Thoracic aorta (tissue), 2 donors: ENCODE measurements around the gene WNT1. TPM values are rescaled to one million over a fixed set of nuclear protein-coding genes. Genes with fewer than 3 reads are reported as not detected.

Experiments
- ATAC-seq: fragments of 150-250 bp; one replicate; pipeline ENCODE4 v1.8.0; 2017; ENCODE audit warnings: low read depth; ENCODE audit not compliant: insufficient number of reproducible peaks, low FRiP score
- DNase-seq: peaks from one replicate; pipeline ENCODE4 v3.0.0-alpha.2; 2020; ENCODE audit warnings: low spot score
- H3K27ac ChIP-seq, 2 donors: fragments of 200-600 bp; sonication (generic); 1 replicate in 1 of 2; 2 replicates in 1 of 2; pipeline ENCODE4 v1.5.1; 2016; ENCODE audit warnings: mild to moderate bottlenecking in 2 of 2, moderate library complexity in 2 of 2
- H3K27me3 ChIP-seq: fragments of 200-600 bp; sonication (generic); replicated peaks from 2 replicates; pipeline ENCODE4 v1.6.0; 2016; ENCODE audit warnings: mild to moderate bottlenecking; ENCODE audit not compliant: insufficient read depth
- H3K36me3 ChIP-seq: fragments of 200-600 bp; sonication (generic); one replicate; pipeline ENCODE4 v1.5.1; 2016
- H3K4me1 ChIP-seq, 2 donors: fragments of 200-600 bp; sonication (generic); 1 replicate in 1 of 2; 2 replicates in 1 of 2; pipeline versions ENCODE4 v1.5.1 to v1.6.0; 2016; ENCODE audit warnings: low read depth in 2 of 2, mild to moderate bottlenecking in 1 of 2; ENCODE audit not compliant: control insufficient read depth in 1 of 2
- H3K4me3 ChIP-seq: fragments of 200-600 bp; sonication (generic); 2 replicates; pipeline ENCODE4 v1.5.1; 2016; ENCODE audit warnings: mild to moderate bottlenecking
- H3K9me3 ChIP-seq: fragments of 200-600 bp; sonication (generic); 2 replicates; pipeline ENCODE4 v1.5.1; 2016
- CTCF ChIP-seq: fragments of 200-600 bp; sonication (generic); IDR thresholded peaks from one replicate; pipeline ENCODE4 v1.5.1; 2019; ENCODE audit warnings: antibody characterized with exemption
- total RNA-seq, 2 donors: library from RNA; depleted of rRNA; stranded (reverse); fragments of >200 nt; gene quantifications; one replicate each; pipeline versions ENCODE4 v1.1.0 to v1.2.3, GENCODE V29; 2016

Gene WNT1
- total RNA-seq, 2 donors from 2014 or later: 1.2 TPM; not detected in 1

GRCh38 chr12:49030714-49031572 lies 52.8 kb downstream of the WNT1 start:
- no peak for TF ChIP-seq CTCF

GRCh38 chr12:49031573-49032161 lies 53.5 kb downstream of the WNT1 start:
- H3K36me3 ChIP-seq: peaks cover 69% of the 10 kb centered on the region
- no peak for DNase-seq
- H3K9me3 ChIP-seq: no peaks in the 10 kb centered on the region
- H3K27ac ChIP-seq: no peak overlapping the region
- H3K4me1 ChIP-seq: no peaks in the 10 kb centered on the region
- no peak for TF ChIP-seq CTCF
- H3K4me3 ChIP-seq: no peak overlapping the region
- H3K27me3 ChIP-seq: no peaks in the 10 kb centered on the region
- no peak for ATAC-seq

More at GRCh38 chr12:49030714-49031572, 52.8 kb downstream of the WNT1 start:
- H3K36me3 ChIP-seq: peaks cover 75% of the 10 kb centered on the region
- no peak overlapping the region for H3K4me3 ChIP-seq
- DNase-seq: no peak
- no peaks in the 10 kb centered on the region for H3K4me1 ChIP-seq
- no peaks in the 10 kb centered on the region for H3K9me3 ChIP-seq
- no peaks in the 10 kb centered on the region for H3K27me3 ChIP-seq
- H3K27ac ChIP-seq: no peak overlapping the region
- no peak for ATAC-seq

Other genes starting within 250 kb of the WNT1 start
- 100 to 1,000 TPM; 102 to 109 TPM for gene ADCY6, start 189.2 kb upstream of the WNT1 start, total RNA-seq
- 10 to 100 TPM; 17.8 to 30.5 TPM for gene CACNB3, start 159.8 kb upstream of the WNT1 start, total RNA-seq
- 10 to 100 TPM; 53.7 to 92.6 TPM for gene DDX23, start 126.2 kb upstream of the WNT1 start, total RNA-seq
- gene RND1, start 112.5 kb upstream of the WNT1 start, total RNA-seq: 1 to 10 TPM; 1.8 to 2.6 TPM
- gene FKBP11, start 52.8 kb upstream of the WNT1 start, total RNA-seq: 10 to 100 TPM; 19.0 to 22.2 TPM
- 10 to 100 TPM; 63.4 to 65.8 TPM for gene ARF3, start 20.8 kb upstream of the WNT1 start, total RNA-seq
- gene WNT10B, start 6.6 kb upstream of the WNT1 start, total RNA-seq: 1 to 10 TPM in 1 of 2 donors, under 1 TPM in 1; 0.54 to 2.3 TPM
- gene DDN, start 21.1 kb downstream of the WNT1 start, total RNA-seq: under 1 TPM in 1 of 2 donors, not detected in 1; 0.14 TPM
- 10 to 100 TPM; 53.2 to 68.1 TPM for gene PRKAG1, start 40.5 kb downstream of the WNT1 start, total RNA-seq
- gene KMT2D, start 82.5 kb downstream of the WNT1 start, total RNA-seq: 100 to 1,000 TPM in 1 of 2 donors, 10 to 100 TPM in 1; 56.5 to 101 TPM
- gene RHEBL1, start 91.7 kb downstream of the WNT1 start, total RNA-seq: 1 to 10 TPM in 1 of 2 donors, not detected in 1; 1.3 TPM
- 1 to 10 TPM; 1.2 to 2.4 TPM for gene DHH, start 116.5 kb downstream of the WNT1 start, total RNA-seq
- 10 to 100 TPM; 77.7 to 93.4 TPM for gene LMBR1L, start 132.5 kb downstream of the WNT1 start, total RNA-seq
- 100 to 1,000 TPM; 501 to 945 TPM for gene TUBA1B, start 153.1 kb downstream of the WNT1 start, total RNA-seq
- gene TUBA1A, start 210.8 kb downstream of the WNT1 start, total RNA-seq: 100 to 1,000 TPM; 107 to 259 TPM